MM.1S (cell line): Measurements from ENCODE around the gene DDIT4.

ENCODE experiments used
- DNase-seq: peaks from one replicate; pipeline ENCODE4 v3.0.0-alpha.2; 2015
- H2AFZ ChIP-seq: fragments of 300-600 bp; sonication (generic); 2 replicates; pipeline ENCODE4 v1.6.0; 2016; ENCODE audit warnings: antibody characterized with exemption, low read length
- H3F3A ChIP-seq: fragments of 300-600 bp; sonication (generic); 2 replicates; pipeline ENCODE4 v1.6.1; 2016; ENCODE audit warnings: mild to moderate bottlenecking, antibody characterized with exemption, low read length, moderate library complexity, mixed read lengths; ENCODE audit not compliant: insufficient read depth
- H3K27ac ChIP-seq: fragments of 300-600 bp; sonication (generic); 2 replicates; pipeline ENCODE4 v1.5.1; 2016; ENCODE audit warnings: mild to moderate bottlenecking, low read length
- H3K27me3 ChIP-seq: fragments of 300-600 bp; sonication (generic); replicated peaks from 2 replicates; pipeline ENCODE4 v1.6.0; 2016; ENCODE audit warnings: low read length; ENCODE audit not compliant: insufficient read depth
- H3K36me3 ChIP-seq: fragments of 300-600 bp; sonication (generic); replicated peaks from 2 replicates; pipeline ENCODE4 v1.6.1; 2016; ENCODE audit warnings: mild to moderate bottlenecking, low read length, mixed read lengths; ENCODE audit not compliant: insufficient read depth
- H3K4me1 ChIP-seq: fragments of 300-600 bp; sonication (generic); 2 replicates; pipeline ENCODE4 v1.6.1; 2016; ENCODE audit warnings: low read length, mixed read lengths
- H3K4me2 ChIP-seq: fragments of 300-600 bp; sonication (generic); 2 replicates; pipeline ENCODE4 v1.6.0; 2016; ENCODE audit warnings: low read depth, low read length
- H3K4me3 ChIP-seq: fragments of 300-600 bp; sonication (generic); 2 replicates; pipeline ENCODE4 v1.5.1; 2016; ENCODE audit warnings: low read length, mixed read lengths
- H3K79me2 ChIP-seq: fragments of 300-600 bp; sonication (generic); 2 replicates; pipeline ENCODE4 v1.6.1; 2016; ENCODE audit warnings: mixed run types, low read length, mixed read lengths
- H3K9ac ChIP-seq: fragments of 300-600 bp; sonication (generic); 2 replicates; pipeline ENCODE4 v1.6.1; 2016; ENCODE audit warnings: low read length, mixed read lengths
- H3K9me2 ChIP-seq: fragments of 300-600 bp; sonication (generic); replicated peaks from 2 replicates; pipeline ENCODE4 v1.6.1; 2016; ENCODE audit warnings: mild to moderate bottlenecking, low read length, mixed read lengths; ENCODE audit not compliant: insufficient read depth
- H3K9me3 ChIP-seq: fragments of 300-600 bp; sonication (generic); replicated peaks from 2 replicates; pipeline ENCODE4 v1.6.1; 2016; ENCODE audit warnings: mild to moderate bottlenecking, low read length, mixed read lengths; ENCODE audit not compliant: insufficient read depth
- H4K20me1 ChIP-seq: fragments of 300-600 bp; sonication (generic); 2 replicates; pipeline ENCODE4 v1.6.1; 2016; ENCODE audit warnings: mild to moderate bottlenecking, low read length, moderate library complexity, mixed read lengths; ENCODE audit not compliant: insufficient read depth
- CTCF ChIP-seq: fragments of 300-600 bp; sonication (generic); IDR thresholded peaks from 2 replicates; pipeline ENCODE4 v1.5.1; 2016; ENCODE audit warnings: antibody characterized with exemption, low read length, mixed read lengths
- EZH2 ChIP-seq: fragments of 300-600 bp; sonication (generic); optimal IDR thresholded peaks from 2 replicates; pipeline ENCODE3; 2017; ENCODE audit warnings: low read depth, mild to moderate bottlenecking, antibody characterized with exemption, low read length, mixed read lengths
- EZH2phosphoT487 ChIP-seq: fragments of 300-600 bp; sonication (generic); IDR thresholded peaks from 2 replicates; pipeline ENCODE4 v1.6.1; 2018; ENCODE audit warnings: antibody characterized with exemption, low read length

Gene DDIT4

DNA sequence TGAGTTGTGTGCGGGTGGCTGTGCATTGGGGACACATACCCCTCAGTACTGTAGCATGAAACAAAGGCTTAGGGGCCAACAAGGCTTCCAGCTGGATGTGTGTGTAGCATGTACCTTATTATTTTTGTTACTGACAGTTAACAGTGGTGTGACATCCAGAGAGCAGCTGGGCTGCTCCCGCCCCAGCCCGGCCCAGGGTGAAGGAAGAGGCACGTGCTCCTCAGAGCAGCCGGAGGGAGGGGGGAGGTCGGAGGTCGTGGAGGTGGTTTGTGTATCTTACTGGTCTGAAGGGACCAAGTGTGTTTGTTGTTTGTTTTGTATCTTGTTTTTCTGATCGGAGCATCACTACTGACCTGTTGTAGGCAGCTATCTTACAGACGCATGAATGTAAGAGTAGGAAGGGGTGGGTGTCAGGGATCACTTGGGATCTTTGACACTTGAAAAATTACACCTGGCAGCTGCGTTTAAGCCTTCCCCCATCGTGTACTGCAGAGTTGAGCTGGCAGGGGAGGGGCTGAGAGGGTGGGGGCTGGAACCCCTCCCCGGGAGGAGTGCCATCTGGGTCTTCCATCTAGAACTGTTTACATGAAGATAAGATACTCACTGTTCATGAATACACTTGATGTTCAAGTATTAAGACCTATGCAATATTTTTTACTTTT is 1.8 kb downstream of the DDIT4 start:
- H3K4me1 ChIP-seq: peaks cover 18% of the 10 kb centered on the region
- no peak overlapping the region for H3K4me3 ChIP-seq
- peaks cover 22% of the 10 kb centered on the region for H3F3A ChIP-seq
- H2AFZ ChIP-seq: no peak overlapping the region
- no peaks in the 10 kb centered on the region for H3K9me3 ChIP-seq
- DNase-seq: no peak
- TF ChIP-seq CTCF: no peak
- TF ChIP-seq EZH2: no peak
- no peak for TF ChIP-seq EZH2phosphoT487
- H3K4me2 ChIP-seq: peak overlapping the region; percentile 92; the same call in 1 of the 2 replicates
- no peaks in the 10 kb centered on the region for H3K27me3 ChIP-seq
- H3K36me3 ChIP-seq: no peaks in the 10 kb centered on the region
- no peaks in the 10 kb centered on the region for H3K9me2 ChIP-seq
- no peak overlapping the region for H3K27ac ChIP-seq
- peak overlapping the region; percentile 76; the same call in 1 of the 2 replicates for H3K9ac ChIP-seq
- no peaks in the 10 kb centered on the region for H4K20me1 ChIP-seq
- H3K79me2 ChIP-seq: peaks cover 14% of the 10 kb centered on the region

DNA sequence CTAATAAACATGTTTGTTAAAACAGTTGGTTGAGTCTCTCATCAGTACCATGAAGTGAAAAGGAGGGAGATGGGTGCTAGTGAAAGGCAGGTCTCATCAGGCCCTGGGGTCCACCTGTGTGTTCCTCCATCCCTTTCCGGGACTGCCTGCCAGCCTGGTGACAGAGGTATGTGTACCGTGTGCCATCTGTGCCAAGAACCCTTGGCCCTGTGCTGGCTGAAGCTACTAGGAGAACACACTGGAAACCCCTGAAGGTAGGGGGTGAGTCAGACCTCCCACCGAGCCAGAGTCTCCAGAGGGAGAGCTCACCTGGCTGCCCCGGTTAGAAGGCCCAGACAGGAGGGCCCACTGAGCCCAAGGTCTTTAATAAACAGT is 2.3 kb downstream of the DDIT4 start:
- H3K4me3 ChIP-seq: no peak overlapping the region
- H3K4me2 ChIP-seq: no peak overlapping the region
- no peaks in the 10 kb centered on the region for H4K20me1 ChIP-seq
- DNase-seq: no peak
- no peaks in the 10 kb centered on the region for H3K9me2 ChIP-seq
- TF ChIP-seq CTCF (no peak), EZH2 (no peak), EZH2phosphoT487 (no peak)
- H3K9ac ChIP-seq: no peak overlapping the region
- H3K9me3 ChIP-seq: no peaks in the 10 kb centered on the region
- H3K79me2 ChIP-seq: peaks cover 14% of the 10 kb centered on the region
- no peaks in the 10 kb centered on the region for H3K36me3 ChIP-seq
- H3K4me1 ChIP-seq: peaks cover 18% of the 10 kb centered on the region
- no peak overlapping the region for H3K27ac ChIP-seq
- peaks cover 22% of the 10 kb centered on the region for H3F3A ChIP-seq
- H2AFZ ChIP-seq: no peak overlapping the region
- H3K27me3 ChIP-seq: no peaks in the 10 kb centered on the region

DNA sequence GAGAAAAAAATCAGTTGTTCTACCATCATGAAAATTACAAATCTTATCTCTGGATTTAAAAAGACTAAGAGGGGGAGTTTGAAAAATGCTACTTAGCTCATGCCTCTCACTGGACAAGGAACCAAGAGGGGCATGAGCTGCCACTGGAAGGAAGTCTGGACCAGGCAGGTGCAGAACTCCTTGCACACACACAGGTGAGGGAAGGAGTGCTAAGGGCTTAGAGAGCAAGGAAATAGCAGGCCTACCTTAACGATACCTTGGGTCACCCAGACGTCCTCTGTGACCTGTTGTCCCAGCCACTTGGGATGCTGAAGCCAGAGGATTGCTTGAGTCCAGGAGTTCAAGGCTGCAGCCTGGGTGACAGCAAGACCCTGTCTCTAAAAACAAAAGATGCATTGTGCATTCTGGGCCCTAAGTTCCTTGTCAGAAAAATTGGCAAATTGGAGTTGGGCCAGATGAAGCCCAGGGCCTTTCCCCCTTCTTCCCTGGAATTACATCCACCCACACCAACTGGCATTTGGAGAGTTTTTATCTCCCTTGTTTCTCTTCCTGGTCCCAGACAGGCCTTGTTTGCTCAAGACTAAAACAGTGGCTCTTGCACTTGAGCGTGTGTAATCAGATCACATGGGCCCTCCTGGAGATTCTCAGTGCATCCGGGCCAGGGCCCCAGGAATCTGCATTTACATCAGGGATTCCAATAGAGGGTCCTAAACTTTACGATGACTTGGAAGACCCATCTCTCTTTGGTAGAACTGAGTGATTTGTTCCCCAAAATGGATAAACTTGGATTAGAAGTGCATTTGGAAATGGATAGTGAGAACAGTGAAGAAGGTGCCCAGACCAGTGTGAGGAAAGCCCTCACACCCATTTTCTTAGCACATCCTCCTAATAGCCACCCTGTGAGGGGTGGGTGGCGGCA is 3.0 kb downstream of the DDIT4 start:
- Histone ChIP-seq H3K9me2 (no peaks in the 10 kb centered on the region), H3K27ac (no peak overlapping the region), H3K9ac (no peak overlapping the region), H3K27me3 (no peaks in the 10 kb centered on the region), H3K9me3 (no peaks in the 10 kb centered on the region), H3K79me2 (peaks cover 14% of the 10 kb centered on the region), H3K4me2 (no peak overlapping the region), H4K20me1 (no peaks in the 10 kb centered on the region), H3K36me3 (no peaks in the 10 kb centered on the region), H3K4me3 (no peak overlapping the region), H3K4me1 (peaks cover 18% of the 10 kb centered on the region), H3F3A (peaks cover 22% of the 10 kb centered on the region), H2AFZ (no peak overlapping the region)
- TF ChIP-seq EZH2phosphoT487 (no peak), CTCF (no peak), EZH2 (no peak)
- no peak for DNase-seq
